ENCODE measurements around the gene LRPAP1.
"Not testable (repeated sequence)": the region's sequence is repeated elsewhere in the genome, so short reads cannot be mapped to it uniquely, and the experiment has no call there.

The LRPAP1 gene

GRCh38 chr4:3531879-3532750 is at the start of gene LRPAP1:
Gene LRPAP1 (minus strand): TSS chr4:3532422. CDS start chr4:3532412, 10 bp downstream.
- peak within 1 kb of the TSS; percentile 92 for H3K4me3 ChIP-seq (ENCODE audit: low read depth, low read length)
- CTCF ChIA-PET: no interaction called here
- no peak for TF ChIP-seq CTCF (IDR thresholded peaks at IDR 0.05; ENCODE audit: insufficient read depth, low read length, missing control alignments)
- POLR2A ChIA-PET: interaction anchor here (0.7 kb wide), 1 partner anchor 200 kb away, joined by 3 read pairs; no protein-coding TSS in a partner anchor
- peak; percentile 23 for DNase-seq (ENCODE audit: low read depth, low spot score)

GRCh38 chr4:3581334-3582090 is 49.3 kb upstream of the LRPAP1 start:
- POLR2A ChIA-PET, CTCF ChIA-PET: not testable (repeated sequence)

GRCh38 chr4:3580859-3581258 is 48.6 kb upstream of the LRPAP1 start:
- CTCF ChIA-PET; H3K4me3 ChIP-seq (ENCODE audit: low read depth, low read length); POLR2A ChIA-PET; DNase-seq (ENCODE audit: low read depth, low spot score): not testable (repeated sequence)

More at GRCh38 chr4:3581334-3582090, 49.3 kb upstream of the LRPAP1 start:
- H3K4me3 ChIP-seq (ENCODE audit: low read depth, low read length); DNase-seq (ENCODE audit: low read depth, low spot score): not testable (repeated sequence)

GRCh38 chr4:3578527-3579144 is 46.4 kb upstream of the LRPAP1 start:
- CTCF ChIA-PET; POLR2A ChIA-PET; DNase-seq (ENCODE audit: low read depth, low spot score); H3K4me3 ChIP-seq (ENCODE audit: low read depth, low read length): not testable (repeated sequence)

GRCh38 chr4:3578052-3578451 is 45.8 kb upstream of the LRPAP1 start:
- DNase-seq (ENCODE audit: low read depth, low spot score); H3K4me3 ChIP-seq (ENCODE audit: low read depth, low read length); POLR2A ChIA-PET; CTCF ChIA-PET: not testable (repeated sequence)

GRCh38 chr4:3577208-3577892 is 45.1 kb upstream of the LRPAP1 start:
- POLR2A ChIA-PET; DNase-seq (ENCODE audit: low read depth, low spot score); H3K4me3 ChIP-seq (ENCODE audit: low read depth, low read length); CTCF ChIA-PET: not testable (repeated sequence)

- CTCF ChIA-PET; H3K4me3 ChIP-seq (ENCODE audit: low read depth, low read length); POLR2A ChIA-PET; DNase-seq (ENCODE audit: low read depth, low spot score): not testable (repeated sequence)
Measured at GRCh38 chr4:3576533-3577207, 44.4 kb upstream of the LRPAP1 start.

- DNase-seq (ENCODE audit: low read depth, low spot score); CTCF ChIA-PET; H3K4me3 ChIP-seq (ENCODE audit: low read depth, low read length); POLR2A ChIA-PET: not testable (repeated sequence)
Measured at GRCh38 chr4:3575426-3576369, 43.5 kb upstream of the LRPAP1 start.

- H3K4me3 ChIP-seq (ENCODE audit: low read depth, low read length); DNase-seq (ENCODE audit: low read depth, low spot score); CTCF ChIA-PET; POLR2A ChIA-PET: not testable (repeated sequence)
Measured at GRCh38 chr4:3574865-3575264, 42.6 kb upstream of the LRPAP1 start.

GRCh38 chr4:3574346-3574745 is 42.1 kb upstream of the LRPAP1 start:
- DNase-seq (ENCODE audit: low read depth, low spot score); CTCF ChIA-PET; POLR2A ChIA-PET; H3K4me3 ChIP-seq (ENCODE audit: low read depth, low read length): not testable (repeated sequence)
